ENCODE results near the gene NACC1. TPM values are rescaled to one million over a fixed set of nuclear protein-coding genes. Genes with fewer than 3 reads are reported as not detected.

The NACC1 gene
- total RNA-seq (2014; rRNA removed; shearing (Covaris generic)) (203 and 260 TPM in 2 replicates), polyA plus RNA-seq (2016; fragmentation: Nextera tagmentation; extraction: Ambion mirVana) (12.4 and 16.1 TPM in 2 replicates)
- long read RNA-seq, partial matches to known transcripts = 0 of 5 reads
- long read RNA-seq, other reads (novel, unspliced or antisense) = 5 of 5 reads

- Histone ChIP-seq H3K4me1 (ENCODE audit: insufficient read depth) (peaks cover 37% of the 10 kb centered on the region), H3K4me2 (peak within 1 kb of the TSS; percentile 94), H2AFZ (no peak within 1 kb of the TSS; the same call in 1 of the 2 replicates), H3K9me2 (ENCODE audit: insufficient read depth) (no peaks in the 10 kb centered on the region), H3K27ac (ENCODE audit: low read depth) (peak within 1 kb of the TSS; percentile 98), H3F3A (replicated peaks; ENCODE audit: low read depth) (peaks cover 9% of the 10 kb centered on the region), H3K4me3 (peak within 1 kb of the TSS; percentile 99), H3K79me2 (replicated peaks; ENCODE audit: insufficient read depth) (peaks cover 76% of the 10 kb centered on the region), H3K36me3 (ENCODE audit: insufficient read depth) (peaks cover 9% of the 10 kb centered on the region), H3K27me3 (ENCODE audit: insufficient read depth) (no peaks in the 10 kb centered on the region), H4K20me1 (replicated peaks; ENCODE audit: insufficient read depth) (peaks cover 46% of the 10 kb centered on the region)
- DNase-seq (ENCODE audit: low spot score) (peak; percentile 94), ATAC-seq (peak; percentile 64)
- Mint-ChIP-seq H3K36me3 (ENCODE audit: low read depth) (peaks cover 52% of the 10 kb centered on the region), H3K4me3 (peak within 1 kb of the TSS; percentile 99), H3K27ac (peak within 1 kb of the TSS; percentile 99), H3K4me1 (peaks cover 50% of the 10 kb centered on the region), H3K27me3 (ENCODE audit: insufficient read depth, low read depth, poor library complexity) (peaks cover 33% of the 10 kb centered on the region), H3K9me3 (peaks cover 3% of the 10 kb centered on the region)
- TF ChIP-seq POLR2AphosphoS5 (IDR thresholded peaks at IDR 0.05; ENCODE audit: low read depth) (peak; percentile 12; the same call in 1 of the 2 replicates), JUNB (IDR thresholded peaks at IDR 0.05; ENCODE audit: unreplicated experiment) (no peak)
Measured at GRCh38 chr19:13117772-13118423, at the start of gene NACC1. Gene NACC1, plus strand, starts transcription at chr19:13118264. Its CDS starts 16,944 bp downstream, at chr19:13135208.

- Histone ChIP-seq H4K20me1 (replicated peaks; ENCODE audit: insufficient read depth) (no peaks in the 10 kb centered on the region), H3K79me2 (replicated peaks; ENCODE audit: insufficient read depth) (no peaks in the 10 kb centered on the region), H3F3A (replicated peaks; ENCODE audit: low read depth) (no peaks in the 10 kb centered on the region), H3K4me2 (no peak overlapping the region), H2AFZ (peak overlapping the region; percentile 92), H3K9me2 (ENCODE audit: insufficient read depth) (no peaks in the 10 kb centered on the region), H3K36me3 (ENCODE audit: insufficient read depth) (no peaks in the 10 kb centered on the region), H3K27ac (ENCODE audit: low read depth) (no peak overlapping the region), H3K4me1 (ENCODE audit: insufficient read depth) (no peaks in the 10 kb centered on the region), H3K27me3 (ENCODE audit: insufficient read depth) (peaks cover 3% of the 10 kb centered on the region; the same call in 1 of the 2 replicates), H3K4me3 (no peak overlapping the region)
- no peak overlapping the region for H3K4me3 Mint-ChIP-seq
- no peaks in the 10 kb centered on the region for H3K4me1 Mint-ChIP-seq
- H3K9me3 Mint-ChIP-seq = no peaks in the 10 kb centered on the region
- peak; percentile 41 for ATAC-seq
- DNase-seq (ENCODE audit: low spot score) = no peak
- no peak overlapping the region for H3K27ac Mint-ChIP-seq
- H3K27me3 Mint-ChIP-seq (ENCODE audit: insufficient read depth, low read depth, poor library complexity) = peaks cover 17% of the 10 kb centered on the region
- no peaks in the 10 kb centered on the region for H3K36me3 Mint-ChIP-seq (ENCODE audit: low read depth)
- TF ChIP-seq NANOG (IDR thresholded peaks at IDR 0.05; ENCODE audit: borderline replicate concordance) = no peak
- TF ChIP-seq REST (IDR thresholded peaks at IDR 0.05; ENCODE audit: unreplicated experiment) = no peak
- no peak for TF ChIP-seq STAT1 (IDR thresholded peaks at IDR 0.05; ENCODE audit: unreplicated experiment)
- TF ChIP-seq POLR2AphosphoS5 (IDR thresholded peaks at IDR 0.05; ENCODE audit: low read depth) = no peak
- TF ChIP-seq EZH2 (IDR thresholded peaks at IDR 0.05; ENCODE audit: low read depth, unreplicated experiment) = no peak
- TF ChIP-seq ETS1 (IDR thresholded peaks at IDR 0.05) = no peak
Measured at GRCh38 chr19:13069415-13070359, 48.4 kb upstream of the NACC1 start.

Data from GM23338 (cell line).